Thyroid gland (tissue), 4 donors: ENCODE results near the gene VENTX. TPM values are rescaled to one million over a fixed set of nuclear protein-coding genes. Genes with fewer than 3 reads are reported as not detected.
"Not testable (repeated sequence)": the region's sequence is repeated elsewhere in the genome, so short reads cannot be mapped to it uniquely, and the experiment has no call there.

Experiments
- DNase-seq, 2 donors: peaks; one replicate each; pipeline ENCODE4 v3.0.0-alpha.2; 2019
- H3K27ac ChIP-seq, 3 donors: fragments of 200-600 bp; sonication (generic); 1 replicate in 2 of 3; 2 replicates in 1 of 3; pipeline ENCODE4 v1.5.1; 2016 to 2019; ENCODE audit warnings: mild to moderate bottlenecking in 1 of 3, moderate library complexity in 1 of 3
- H3K27me3 ChIP-seq: fragments of 200-600 bp; sonication (generic); one replicate; pipeline ENCODE4 v1.5.1; 2019
- H3K36me3 ChIP-seq, 2 donors: fragments of 200-600 bp; sonication (generic); one replicate each; pipeline ENCODE4 v1.5.1; 2016 to 2019
- H3K4me1 ChIP-seq, 2 donors: fragments of 200-600 bp; sonication (generic); one replicate each; pipeline ENCODE4 v1.5.1; 2017 to 2019
- H3K4me3 ChIP-seq, 3 donors: fragments of 200-600 bp; sonication (generic); replicated peaks in 1 of 3; 1 replicate in 2 of 3; 2 replicates in 1 of 3; pipeline ENCODE4 v1.5.1; 2016; ENCODE audit warnings: mild to moderate bottlenecking in 1 of 3
- H3K9me3 ChIP-seq: fragments of 200-600 bp; sonication (generic); one replicate; pipeline ENCODE4 v1.5.1; 2017
- POLR2A ChIP-seq, 2 donors: fragments of 450-650 bp; IDR thresholded peaks; one replicate each; pipeline ENCODE4 v1.6.1; 2017; ENCODE audit warnings: antibody characterized with exemption in 2 of 2, mild to moderate bottlenecking in 2 of 2, moderate library complexity in 1 of 2
- WGBS, 2 donors: methylation state at CpG; one replicate each; pipeline ENCODE4 v1.1.5; 2017; 5-methylcytosine and 5-hydroxymethylcytosine counted together
- intact Hi-C: fragments of 100-400 bp; cut with DNase I; formaldehyde crosslinking; loops from one replicate; pipeline ENCODE4 v1.15.1; 2023
- total RNA-seq, 4 donors: library from RNA; depleted of rRNA; stranded (reverse); fragments of >200 nt; gene quantifications; one replicate each; pipeline ENCODE4 v1.2.3, GENCODE V29; 2016
- TF ChIP-seq, protein P1 (sequence below), 6 experiments: fragments of 200-600 bp in 3 of 6; fragments of 450-650 bp in 3 of 6; sonication (generic) in 3 of 6; IDR thresholded peaks; one replicate each; pipeline ENCODE4 v1.5.1; 2016 to 2019; ENCODE audit warnings: antibody characterized with exemption in 6 of 6, mild to moderate bottlenecking in 2 of 6, inconsistent platforms in 1 of 6, moderate library complexity in 1 of 6

VENTX gene
- total RNA-seq, 4 donors from 2014 or later: 0.40 to 1.3 (median 0.63) TPM; not detected in 1

DNA sequence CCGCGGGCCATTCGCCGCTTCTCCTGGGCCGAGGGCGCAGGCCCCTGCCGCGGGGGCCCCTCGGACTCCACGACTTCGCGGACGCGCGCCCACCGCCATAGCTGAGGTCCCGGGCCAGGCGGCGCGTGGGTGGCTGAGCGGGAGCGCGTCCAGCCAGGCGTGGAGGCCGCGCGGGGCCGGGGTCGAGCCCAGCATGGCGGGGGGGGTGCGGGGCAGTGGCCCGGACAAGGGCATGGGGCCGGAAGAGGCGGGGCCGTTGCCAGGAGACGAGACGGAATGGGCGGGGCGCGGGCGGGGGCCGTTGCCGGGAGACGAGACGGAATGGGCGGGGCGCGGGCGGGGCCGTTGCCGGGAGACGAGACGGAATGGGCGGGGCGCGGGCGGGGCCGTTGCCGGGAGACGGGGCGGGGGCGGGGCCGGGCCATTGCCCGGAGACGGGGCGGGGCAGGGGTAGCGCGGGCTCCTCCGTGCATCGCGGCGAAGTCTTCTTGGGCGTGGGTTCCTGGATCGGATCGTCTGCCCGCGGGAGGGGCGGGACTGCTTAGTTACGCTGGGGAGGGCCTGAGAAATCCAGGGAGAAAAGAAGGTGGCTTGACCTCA, 24.2 kb downstream of the VENTX start:
- H3K36me3 ChIP-seq: no peaks in the 10 kb centered on the region

DNA sequence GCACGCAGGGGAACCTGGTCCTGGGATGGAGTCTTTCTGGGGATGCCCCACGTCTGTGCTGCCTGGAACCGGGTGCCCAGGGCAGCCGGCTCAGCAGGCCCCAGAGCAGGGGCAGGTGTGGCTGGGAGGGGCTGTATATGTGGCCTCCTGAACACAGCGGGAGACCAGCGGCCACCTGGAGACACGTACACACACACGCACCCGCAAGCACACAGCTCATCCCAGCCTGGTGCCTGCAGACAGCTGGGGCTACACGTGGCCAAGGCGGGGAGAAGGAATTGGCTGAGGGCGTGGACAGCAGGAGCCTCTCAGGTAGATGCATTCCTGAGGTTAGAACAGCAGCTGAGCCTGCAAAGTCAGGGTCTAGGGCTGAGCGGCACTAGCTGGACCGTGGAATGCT, 25.0 kb downstream of the VENTX start:
- Histone ChIP-seq H3K4me3 (no peak overlapping the region), H3K4me1 (peaks cover 14 to 34% of the 10 kb centered on the region in 2 donors), H3K27me3 (no peaks in the 10 kb centered on the region), H3K9me3 (no peaks in the 10 kb centered on the region), H3K27ac (no peak overlapping the region), H3K36me3 (no peaks in the 10 kb centered on the region)
- DNase-seq: peak in 1 of 2 donors; percentile 31
- 73 to 90% methylated on average over 6 to 11 of the region's 14 CpGs for WGBS, 2 donors
- TF ChIP-seq, protein P1, sequence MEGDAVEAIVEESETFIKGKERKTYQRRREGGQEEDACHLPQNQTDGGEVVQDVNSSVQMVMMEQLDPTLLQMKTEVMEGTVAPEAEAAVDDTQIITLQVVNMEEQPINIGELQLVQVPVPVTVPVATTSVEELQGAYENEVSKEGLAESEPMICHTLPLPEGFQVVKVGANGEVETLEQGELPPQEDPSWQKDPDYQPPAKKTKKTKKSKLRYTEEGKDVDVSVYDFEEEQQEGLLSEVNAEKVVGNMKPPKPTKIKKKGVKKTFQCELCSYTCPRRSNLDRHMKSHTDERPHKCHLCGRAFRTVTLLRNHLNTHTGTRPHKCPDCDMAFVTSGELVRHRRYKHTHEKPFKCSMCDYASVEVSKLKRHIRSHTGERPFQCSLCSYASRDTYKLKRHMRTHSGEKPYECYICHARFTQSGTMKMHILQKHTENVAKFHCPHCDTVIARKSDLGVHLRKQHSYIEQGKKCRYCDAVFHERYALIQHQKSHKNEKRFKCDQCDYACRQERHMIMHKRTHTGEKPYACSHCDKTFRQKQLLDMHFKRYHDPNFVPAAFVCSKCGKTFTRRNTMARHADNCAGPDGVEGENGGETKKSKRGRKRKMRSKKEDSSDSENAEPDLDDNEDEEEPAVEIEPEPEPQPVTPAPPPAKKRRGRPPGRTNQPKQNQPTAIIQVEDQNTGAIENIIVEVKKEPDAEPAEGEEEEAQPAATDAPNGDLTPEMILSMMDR (IDR thresholded peaks at IDR 0.05): no peak
- no peak for TF ChIP-seq POLR2A (IDR thresholded peaks at IDR 0.05)
- intact Hi-C loops: loop anchor here (5.0 kb wide), 1 partner anchor 50 kb away; no protein-coding TSS in a partner anchor

More for the DNA sequence above, 24.2 kb downstream of the VENTX start:
- intact Hi-C loops: loop anchor here (5.0 kb wide), 1 partner anchor 50 kb away; no protein-coding TSS in a partner anchor
- Histone ChIP-seq H3K27me3 (no peaks in the 10 kb centered on the region), H3K9me3 (no peaks in the 10 kb centered on the region), H3K4me3 (peak overlapping the region; percentile 71 to 89 (median 84)), H3K27ac (peak overlapping the region; percentile 74 to 84 (median 80)), H3K4me1 (peaks cover 17 to 42% of the 10 kb centered on the region in 2 donors)
- TF ChIP-seq POLR2A (IDR thresholded peaks at IDR 0.05): peak in 1 of 2 donors; percentile 62
- TF ChIP-seq, protein P1 (IDR thresholded peaks at IDR 0.05): no peak
- 0 to 5% methylated on average over 16 to 28 of the region's 79 CpGs for WGBS, 2 donors
- DNase-seq: peak; percentile 86 to 89

DNA sequence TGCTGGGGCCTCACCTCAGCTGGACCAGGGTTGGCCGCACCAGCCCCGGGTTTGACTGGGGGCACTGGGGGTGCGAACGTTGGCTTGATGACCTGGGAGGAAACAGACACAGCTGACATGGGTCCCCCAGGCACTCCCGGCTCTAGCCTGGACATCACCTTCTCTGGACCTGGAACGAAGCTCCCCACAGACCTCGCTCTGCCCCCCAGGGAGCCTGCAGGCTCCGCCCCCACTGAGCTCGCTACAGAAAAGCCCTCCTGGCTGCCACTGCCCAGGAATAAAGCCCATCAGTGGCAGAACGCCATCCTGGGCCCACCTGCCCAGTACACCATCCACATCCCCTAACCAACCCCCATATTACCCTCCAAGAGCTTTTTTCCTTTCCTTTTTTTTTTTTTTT, 26.0 kb downstream of the VENTX start:
- TF ChIP-seq, protein P1 (IDR thresholded peaks at IDR 0.05): no peak
- no peak for TF ChIP-seq POLR2A (IDR thresholded peaks at IDR 0.05)
- no peak overlapping the region for H3K4me3 ChIP-seq
- no peak for DNase-seq
- H3K9me3 ChIP-seq: no peaks in the 10 kb centered on the region
- no peaks in the 10 kb centered on the region for H3K27me3 ChIP-seq
- intact Hi-C loops: loop anchor here (5.0 kb wide), 1 partner anchor 49 kb away; no protein-coding TSS in a partner anchor
- H3K36me3 ChIP-seq: no peaks in the 10 kb centered on the region
- H3K4me1 ChIP-seq: peaks cover 4 to 24% of the 10 kb centered on the region in 2 donors
- 90 to 91% methylated on average over 6 of the region's 10 CpGs for WGBS, 2 donors
- no peak overlapping the region for H3K27ac ChIP-seq

DNA sequence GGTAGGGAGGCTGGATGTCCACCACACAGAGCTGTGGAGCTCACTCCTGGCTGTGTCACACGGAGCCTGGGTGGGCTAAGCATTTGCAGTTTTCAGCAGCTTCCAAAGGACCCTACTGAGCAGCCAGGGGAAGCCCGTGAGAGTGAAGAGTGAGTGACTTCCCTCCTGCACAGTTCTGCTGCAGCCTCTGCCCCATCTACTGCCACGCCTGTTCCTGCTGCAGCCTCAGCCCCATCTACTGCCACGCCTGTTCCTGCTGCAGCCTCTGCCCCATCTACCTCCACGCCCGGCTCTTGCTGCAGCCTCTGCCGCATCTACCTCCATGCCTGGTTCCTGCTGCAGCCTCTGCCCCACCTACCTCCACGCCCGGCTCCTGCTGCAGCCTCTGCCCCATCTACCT, 26.8 kb downstream of the VENTX start:
- DNase-seq: no peak
- H3K27ac ChIP-seq: no peak overlapping the region
- H3K4me3 ChIP-seq: no peak overlapping the region
- intact Hi-C loops: loop anchor here (5.0 kb wide), 1 partner anchor 48 kb away; no protein-coding TSS in a partner anchor
- H3K36me3 ChIP-seq: no peaks in the 10 kb centered on the region
- WGBS, 2 donors: 74 to 79% methylated on average over 9 of the region's 9 CpGs
- TF ChIP-seq, protein P1 (IDR thresholded peaks at IDR 0.05): no peak
- TF ChIP-seq POLR2A (IDR thresholded peaks at IDR 0.05): no peak
- H3K9me3 ChIP-seq: no peaks in the 10 kb centered on the region
- H3K4me1 ChIP-seq: peaks cover 4 to 20% of the 10 kb centered on the region in 2 donors
- no peaks in the 10 kb centered on the region for H3K27me3 ChIP-seq

DNA sequence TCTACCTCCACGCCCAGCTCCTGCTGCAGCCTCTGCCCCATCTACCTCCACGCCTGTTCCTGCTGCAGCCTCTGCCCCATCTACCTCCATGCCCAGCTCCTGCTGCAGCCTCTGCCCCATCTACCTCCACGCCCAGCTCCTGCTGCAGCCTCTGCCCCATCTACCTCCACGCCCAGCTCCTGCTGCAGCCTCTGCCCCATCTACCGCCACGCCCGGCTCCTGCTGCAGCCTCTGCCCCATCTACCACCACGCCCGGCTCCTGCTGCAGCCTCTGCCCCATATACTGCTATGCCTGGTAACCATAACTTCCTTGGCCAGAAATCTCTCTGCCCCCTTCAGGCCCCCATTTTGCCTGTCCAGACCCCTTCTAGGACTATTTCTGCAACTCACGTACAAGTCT, 27.4 kb downstream of the VENTX start:
- H3K36me3 ChIP-seq, H3K9me3 ChIP-seq, H3K27me3 ChIP-seq, DNase-seq, H3K4me3 ChIP-seq, intact Hi-C loops, H3K27ac ChIP-seq: not testable (repeated sequence)
- 84% methylated on average over 9 to 10 of the region's 10 CpGs for WGBS, 2 donors
- peaks cover 4 to 14% of the 10 kb centered on the region in 2 donors for H3K4me1 ChIP-seq
